Breast epithelium (tissue), 4 donors: ENCODE results near the gene PGGT1B. TPM values are rescaled to one million over a fixed set of nuclear protein-coding genes. Genes with fewer than 3 reads are reported as not detected.
A peak's percentile ranks its signal among the peaks of the same experiment; 100 is the strongest.

Experiments used
- DNase-seq, 2 donors: peaks; one replicate each; pipeline ENCODE4 v3.0.0-alpha.2; 2019; ENCODE audit warnings: low spot score in 2 of 2
- H3K27ac ChIP-seq, 2 donors: fragments of 200-600 bp; sonication (generic) in 1 of 2; one replicate each; pipeline ENCODE4 v1.5.1; 2016 to 2019; ENCODE audit warnings: mild to moderate bottlenecking in 1 of 2
- H3K27me3 ChIP-seq, 2 donors: fragments of 200-600 bp; sonication (generic) in 1 of 2; one replicate each; pipeline versions ENCODE4 v1.5.1 to v1.6.0; 2017 to 2019; ENCODE audit warnings: control low read depth in 1 of 2, mild to moderate bottlenecking in 1 of 2
- H3K36me3 ChIP-seq: fragments of 200-600 bp; one replicate; pipeline ENCODE4 v1.5.1; 2019
- H3K4me1 ChIP-seq, 2 donors: fragments of 200-600 bp; sonication (generic); one replicate each; pipeline ENCODE4 v1.5.1; 2016 to 2019; ENCODE audit warnings: control low read depth in 1 of 2
- H3K4me3 ChIP-seq, 3 donors: fragments of 200-600 bp; sonication (generic); 1 replicate in 2 of 3; 2 replicates in 1 of 3; pipeline ENCODE4 v1.5.1; 2016 to 2019; ENCODE audit warnings: mild to moderate bottlenecking in 3 of 3, moderate library complexity in 2 of 3
- H3K9me3 ChIP-seq, 2 donors: fragments of 200-600 bp; sonication (generic) in 1 of 2; one replicate each; pipeline ENCODE4 v1.5.1; 2016 to 2019; ENCODE audit warnings: control low read depth in 1 of 2
- POLR2A ChIP-seq: fragments of 450-650 bp; IDR thresholded peaks from one replicate; pipeline ENCODE4 v1.6.1; 2016; ENCODE audit warnings: antibody characterized with exemption, mild to moderate bottlenecking, moderate library complexity
- POLR2AphosphoS5 ChIP-seq, 3 donors: sonication (generic); formaldehyde crosslinking; IDR thresholded peaks; one replicate each; pipeline ENCODE4 v1.6.1; 2017; ENCODE audit warnings: antibody characterized with exemption in 3 of 3
- intact Hi-C: fragments of 100-400 bp; cut with DNase I; formaldehyde crosslinking; loops from one replicate; pipeline ENCODE4 v1.15.1; 2023; ENCODE audit warnings: low total_unique reads
- total RNA-seq, 3 donors: library from RNA; depleted of rRNA; stranded (reverse); fragments of >200 nt; gene quantifications; one replicate each; pipeline ENCODE4 v1.1.0, GENCODE V29; 2016
- TF ChIP-seq, protein P1 (sequence below), 3 donors: fragments of 450-650 bp; IDR thresholded peaks; one replicate each; pipeline ENCODE4 v1.5.1; 2016 to 2017; ENCODE audit warnings: antibody characterized with exemption in 3 of 3, mild to moderate bottlenecking in 3 of 3, moderate library complexity in 3 of 3

Gene PGGT1B
- total RNA-seq, 3 donors from 2014 or later = 12.6 to 15.7 (median 15.7) TPM

DNA sequence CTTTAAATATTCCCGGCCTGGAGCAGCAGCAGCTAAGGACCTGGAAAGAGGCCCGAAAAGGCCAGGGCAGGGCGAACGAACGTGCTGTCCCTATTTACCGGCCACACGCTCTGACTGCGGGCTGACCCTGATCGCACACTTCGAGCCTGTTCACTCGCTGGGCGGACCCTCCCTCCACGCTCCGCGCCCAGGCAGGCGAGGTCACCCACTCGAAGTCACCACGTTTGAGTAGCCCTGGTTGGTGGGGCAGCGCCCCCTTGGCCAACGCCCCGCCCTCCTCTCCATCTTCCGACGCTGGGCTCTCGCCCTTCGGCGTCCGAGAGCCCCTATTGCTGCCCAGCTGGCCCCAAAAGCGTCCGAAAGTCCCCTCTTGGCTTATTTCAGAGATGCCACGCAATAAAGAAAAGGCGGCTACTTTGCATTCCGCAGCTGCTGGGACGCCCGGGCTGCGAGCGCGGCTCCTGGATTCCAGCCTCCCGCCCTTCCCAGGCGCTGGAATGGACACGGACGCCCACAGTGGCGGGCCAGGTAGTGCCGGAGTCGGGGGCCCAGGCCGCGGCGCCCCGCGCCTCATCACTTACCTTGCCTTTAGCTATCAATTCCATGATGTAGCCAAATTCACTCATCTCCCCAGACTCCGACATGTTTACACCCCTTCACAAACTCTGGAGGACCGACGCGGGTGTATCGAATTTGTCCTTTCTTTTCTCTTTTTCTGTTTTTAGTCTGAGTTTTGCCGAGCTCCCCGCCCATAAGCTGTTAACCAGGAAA, 83.1 kb downstream of the PGGT1B start:
- intact Hi-C loops = loop anchor here (10.0 kb wide), 1 partner anchor 1375 kb away; no protein-coding TSS in a partner anchor

DNA sequence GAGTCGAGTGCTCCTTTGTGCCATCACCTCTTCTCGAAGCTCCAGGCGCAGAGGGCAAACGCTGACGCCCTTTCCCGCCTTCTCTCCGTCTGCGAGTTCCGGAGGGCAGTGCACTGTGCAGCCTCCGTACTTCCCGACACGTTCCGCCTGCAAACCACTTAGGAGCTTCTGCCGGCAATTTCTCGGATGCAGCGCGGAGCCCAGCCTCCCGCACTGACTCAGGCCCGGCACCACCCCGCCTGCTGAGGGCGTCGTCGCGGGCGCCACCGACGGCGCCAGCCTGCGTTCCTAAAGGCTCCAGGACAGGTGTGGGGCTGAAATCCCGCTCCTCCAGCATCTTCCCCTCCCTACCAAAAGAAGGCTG, 83.7 kb downstream of the PGGT1B start:
- H3K36me3 ChIP-seq = no peaks in the 10 kb centered on the region
- H3K9me3 ChIP-seq = no peaks in the 10 kb centered on the region
- no peak overlapping the region for H3K27ac ChIP-seq
- peaks cover 2 to 53% of the 10 kb centered on the region in 2 donors for H3K27me3 ChIP-seq
- H3K4me1 ChIP-seq = peaks cover 0 to 8% of the 10 kb centered on the region in 2 donors
- intact Hi-C loops = no loop called here
- H3K4me3 ChIP-seq = peak overlapping the region in 2 of 3 donors; percentile 49 to 70
- TF ChIP-seq, protein P1, sequence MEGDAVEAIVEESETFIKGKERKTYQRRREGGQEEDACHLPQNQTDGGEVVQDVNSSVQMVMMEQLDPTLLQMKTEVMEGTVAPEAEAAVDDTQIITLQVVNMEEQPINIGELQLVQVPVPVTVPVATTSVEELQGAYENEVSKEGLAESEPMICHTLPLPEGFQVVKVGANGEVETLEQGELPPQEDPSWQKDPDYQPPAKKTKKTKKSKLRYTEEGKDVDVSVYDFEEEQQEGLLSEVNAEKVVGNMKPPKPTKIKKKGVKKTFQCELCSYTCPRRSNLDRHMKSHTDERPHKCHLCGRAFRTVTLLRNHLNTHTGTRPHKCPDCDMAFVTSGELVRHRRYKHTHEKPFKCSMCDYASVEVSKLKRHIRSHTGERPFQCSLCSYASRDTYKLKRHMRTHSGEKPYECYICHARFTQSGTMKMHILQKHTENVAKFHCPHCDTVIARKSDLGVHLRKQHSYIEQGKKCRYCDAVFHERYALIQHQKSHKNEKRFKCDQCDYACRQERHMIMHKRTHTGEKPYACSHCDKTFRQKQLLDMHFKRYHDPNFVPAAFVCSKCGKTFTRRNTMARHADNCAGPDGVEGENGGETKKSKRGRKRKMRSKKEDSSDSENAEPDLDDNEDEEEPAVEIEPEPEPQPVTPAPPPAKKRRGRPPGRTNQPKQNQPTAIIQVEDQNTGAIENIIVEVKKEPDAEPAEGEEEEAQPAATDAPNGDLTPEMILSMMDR (IDR thresholded peaks at IDR 0.05) = no peak
- TF ChIP-seq POLR2AphosphoS5 (IDR thresholded peaks at IDR 0.05) (no peak), POLR2A (no peak)
- no peak for DNase-seq

More for the DNA sequence above, 83.1 kb downstream of the PGGT1B start:
- no peak for DNase-seq
- Histone ChIP-seq H3K27me3 (peaks cover 2 to 59% of the 10 kb centered on the region in 2 donors), H3K9me3 (no peaks in the 10 kb centered on the region), H3K36me3 (no peaks in the 10 kb centered on the region), H3K4me3 (peak overlapping the region; percentile 43 to 70 (median 49)), H3K4me1 (peaks cover 0 to 8% of the 10 kb centered on the region in 2 donors), H3K27ac (no peak overlapping the region)
- TF ChIP-seq POLR2AphosphoS5 (IDR thresholded peaks at IDR 0.05) (no peak), POLR2A (no peak)
- TF ChIP-seq, protein P1 (IDR thresholded peaks at IDR 0.05) = no peak

DNA sequence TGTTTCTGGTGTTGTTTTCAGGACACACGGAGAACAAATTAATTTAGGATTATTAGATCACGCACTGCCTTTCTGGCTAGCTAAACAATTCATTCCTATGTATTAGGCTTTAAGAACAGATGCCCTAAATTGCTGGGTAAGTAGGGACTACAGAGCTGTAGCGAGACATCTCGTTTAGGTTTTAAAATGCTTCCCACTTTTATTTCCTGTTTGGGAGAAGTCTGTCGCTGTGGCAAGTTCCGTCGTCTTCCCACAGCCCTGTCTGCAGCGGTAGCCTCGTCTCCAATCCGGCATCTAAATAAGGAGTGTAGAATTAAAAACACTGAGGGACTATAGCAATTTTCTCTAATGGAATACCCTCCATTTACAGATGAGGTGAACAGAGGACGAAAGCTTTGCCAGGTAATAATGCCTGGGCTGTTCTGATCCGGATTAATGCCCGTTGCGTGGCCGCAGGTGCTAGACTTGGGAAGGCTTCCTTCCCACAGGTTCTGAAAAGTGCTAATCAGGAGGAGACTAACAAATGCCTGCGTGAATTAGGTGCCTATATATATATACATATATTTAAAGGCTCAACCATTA, 91.7 kb downstream of the PGGT1B start:
- H3K9me3 ChIP-seq = no peaks in the 10 kb centered on the region
- no peaks in the 10 kb centered on the region for H3K4me1 ChIP-seq
- DNase-seq = no peak
- H3K36me3 ChIP-seq = no peaks in the 10 kb centered on the region
- peak overlapping the region; percentile 45 to 81 for H3K27ac ChIP-seq
- intact Hi-C loops = no loop called here
- TF ChIP-seq POLR2A = no peak
- H3K4me3 ChIP-seq = peak overlapping the region; percentile 58 to 79 (median 64)
- peaks cover 0 to 18% of the 10 kb centered on the region in 2 donors for H3K27me3 ChIP-seq

DNA sequence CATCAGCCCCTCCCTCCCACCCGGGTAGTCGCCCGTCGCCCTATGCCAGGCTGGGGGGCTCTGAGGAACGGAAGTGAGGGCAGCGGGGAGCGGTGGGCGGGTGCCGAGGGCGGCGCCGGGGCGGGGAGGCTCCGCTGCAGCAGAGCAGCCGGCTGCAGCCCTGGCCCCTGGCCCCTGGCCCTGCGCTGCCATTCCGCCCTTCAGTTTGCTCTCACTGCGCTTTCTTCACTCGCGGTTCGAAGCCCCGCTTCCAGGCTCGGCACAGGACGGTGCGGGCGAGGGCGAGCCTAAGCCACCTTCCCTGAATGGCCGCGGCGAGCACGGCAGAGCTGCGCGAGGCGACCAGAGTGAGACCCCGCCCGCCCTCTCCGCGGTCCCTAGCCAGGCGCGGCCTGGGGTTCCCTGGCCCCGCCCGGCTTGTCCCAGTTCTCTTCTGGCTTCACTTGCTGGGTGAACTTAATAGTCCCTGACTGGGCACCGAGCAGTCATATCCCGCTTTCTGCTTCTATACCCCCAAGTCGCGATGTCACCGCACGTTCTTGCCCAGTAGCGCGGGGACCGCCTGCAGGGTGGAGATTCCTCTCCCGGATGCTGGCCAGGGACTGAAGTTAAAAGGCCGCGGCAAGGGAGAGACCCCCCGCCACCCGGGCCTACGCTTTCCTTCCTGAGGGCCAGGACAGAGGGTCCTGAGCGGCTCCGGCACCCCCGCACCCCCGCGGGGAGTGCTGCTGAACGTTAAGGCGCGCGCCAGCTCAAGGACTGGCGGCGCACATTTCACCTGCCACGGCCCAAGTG, 92.3 kb downstream of the PGGT1B start:
- peak overlapping the region; percentile 58 to 79 (median 64) for H3K4me3 ChIP-seq
- intact Hi-C loops = no loop called here
- H3K27ac ChIP-seq = peak overlapping the region; percentile 45 to 81
- no peaks in the 10 kb centered on the region for H3K9me3 ChIP-seq
- no peaks in the 10 kb centered on the region for H3K4me1 ChIP-seq
- TF ChIP-seq POLR2A = no peak
- TF ChIP-seq, protein P1 (IDR thresholded peaks at IDR 0.05) = no peak
- TF ChIP-seq POLR2AphosphoS5 (IDR thresholded peaks at IDR 0.05) = no peak
- no peak for DNase-seq
- no peaks in the 10 kb centered on the region for H3K36me3 ChIP-seq
- H3K27me3 ChIP-seq = peaks cover 0 to 24% of the 10 kb centered on the region in 2 donors

DNA sequence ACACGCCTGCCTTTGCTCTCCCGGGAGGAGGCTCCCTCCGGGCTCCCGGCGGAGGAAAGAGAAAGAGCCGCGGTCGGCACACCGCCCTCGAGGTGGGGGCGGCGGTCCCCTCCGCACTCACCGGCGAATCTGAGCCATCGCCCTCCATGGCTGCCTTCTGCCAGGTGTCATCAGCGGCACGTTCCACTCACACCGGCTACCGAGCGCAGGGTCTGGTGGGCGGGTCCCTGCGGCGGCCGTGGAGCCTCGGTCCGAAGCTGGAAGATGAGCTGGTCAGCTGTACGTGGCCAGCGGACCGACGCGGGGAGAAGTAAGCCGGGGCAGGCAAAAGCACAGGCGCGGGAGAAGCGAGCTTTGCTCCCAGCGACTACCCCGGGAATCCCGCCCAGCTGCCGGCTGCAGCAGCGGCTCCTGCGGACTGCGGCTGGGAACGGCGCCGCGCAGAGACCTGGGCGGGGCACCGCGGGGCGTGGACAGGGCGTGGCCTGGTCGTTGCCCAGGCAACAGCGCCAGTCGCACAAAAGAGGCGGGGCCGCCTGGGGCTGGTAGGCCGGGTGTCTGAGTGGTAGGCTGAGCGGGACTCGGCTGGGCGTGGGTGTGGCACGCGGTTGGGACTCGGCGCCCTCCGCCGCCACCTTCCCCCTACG, 93.1 kb downstream of the PGGT1B start, which contains the start of gene TRIM36:
Gene TRIM36 (minus strand): TSS at position 422 of the 647 bp plus-strand sequence. CDS start 274 bp downstream, at position 148.
- no peaks in the 10 kb centered on the region for H3K9me3 ChIP-seq
- TF ChIP-seq POLR2AphosphoS5 (IDR thresholded peaks at IDR 0.05) (peak in 1 of 3 donors; percentile 53), POLR2A (no peak)
- TF ChIP-seq, protein P1 (IDR thresholded peaks at IDR 0.05) = no peak
- intact Hi-C loops = loop anchor here (5.0 kb wide), 1 partner anchor 1478 kb away; no protein-coding TSS in a partner anchor
- H3K27me3 ChIP-seq = peaks cover 0 to 25% of the 10 kb centered on the region in 2 donors
- H3K4me3 ChIP-seq = peak within 1 kb of the TSS; percentile 58 to 79 (median 64)
- no peaks in the 10 kb centered on the region for H3K36me3 ChIP-seq
- DNase-seq = peak; percentile 88 to 97
- no peaks in the 10 kb centered on the region for H3K4me1 ChIP-seq
- peak within 1 kb of the TSS; percentile 45 to 81 for H3K27ac ChIP-seq
